Upper lobe of left lung (tissue), 6 donors: ENCODE measurements around the gene RAF1. TPM values are rescaled to one million over a fixed set of nuclear protein-coding genes. Genes with fewer than 3 reads are reported as not detected.

Experiments used
- ATAC-seq, 2 donors: fragments of 200-7000 bp; cut with Tn5 transposase; one replicate each; pipeline ENCODE4 v1.9.1; 2022; ENCODE audit warnings: mild to moderate bottlenecking in 2 of 2, moderate library complexity in 2 of 2; ENCODE audit not compliant: low FRiP score in 2 of 2
- DNase-seq, 2 donors: peaks; one replicate each; pipeline ENCODE4 v3.0.0-alpha.2; 2019 to 2020
- H3K27ac ChIP-seq, 4 donors: fragments of 200-600 bp; sonication (generic); one replicate each; pipeline ENCODE4 v1.5.1; 2016 to 2019
- H3K27me3 ChIP-seq, 4 donors: fragments of 200-600 bp; sonication (generic); one replicate each; pipeline ENCODE4 v1.5.1; 2017 to 2019
- H3K36me3 ChIP-seq, 4 donors: fragments of 200-600 bp; sonication (generic); one replicate each; pipeline ENCODE4 v1.5.1; 2016 to 2019
- H3K4me1 ChIP-seq, 4 donors: fragments of 200-600 bp; sonication (generic); one replicate each; pipeline ENCODE4 v1.5.1; 2018 to 2019
- H3K4me3 ChIP-seq, 4 donors: fragments of 200-600 bp; sonication (generic); one replicate each; pipeline ENCODE4 v1.5.1; 2017 to 2019; ENCODE audit warnings: mild to moderate bottlenecking in 2 of 4, moderate library complexity in 1 of 4
- H3K9me3 ChIP-seq, 4 donors: fragments of 200-600 bp; sonication (generic); one replicate each; pipeline ENCODE4 v1.5.1; 2018 to 2019
- CTCF ChIP-seq, 6 experiments: fragments of 450-650 bp in 4 of 6; fragments of 200-600 bp in 2 of 6; sonication (generic) in 2 of 6; IDR thresholded peaks; one replicate each; pipeline ENCODE4 v1.5.1; 2016 to 2019; ENCODE audit warnings: antibody characterized with exemption in 6 of 6
- EP300 ChIP-seq, 4 donors: sonication (generic); formaldehyde crosslinking; IDR thresholded peaks; one replicate each; pipeline ENCODE4 v1.5.1; 2017; ENCODE audit warnings: antibody characterized with exemption in 4 of 4, control low read depth in 2 of 4
- POLR2A ChIP-seq, 4 donors: fragments of 450-650 bp; IDR thresholded peaks; one replicate each; pipeline ENCODE4 v1.5.1; 2016 to 2017; ENCODE audit warnings: antibody characterized with exemption in 4 of 4, mild to moderate bottlenecking in 2 of 4
- POLR2AphosphoS5 ChIP-seq, 2 donors: sonication (generic); formaldehyde crosslinking; IDR thresholded peaks; one replicate each; pipeline ENCODE4 v1.5.1; 2017; ENCODE audit warnings: antibody characterized with exemption in 2 of 2
- WGBS, 2 donors: methylation state at CpG; one replicate each; pipeline ENCODE4 v1.1.5; 2017 to 2018; 5-methylcytosine and 5-hydroxymethylcytosine counted together
- total RNA-seq, 6 donors: library from RNA; depleted of rRNA in 4 of 6; stranded (reverse); fragments of >200 nt in 4 of 6; gene quantifications; one replicate each; pipeline versions ENCODE4 v1.1.0 to v1.2.1, GENCODE V29; 2016 to 2021
- donor health status: DM: no; HTN: no; CAD: no; lungs with moderate emphysema.
- donor health status: DM: no; HTN: yes; CAD: no; lungs with severe emphysema.

Gene RAF1
- total RNA-seq, 6 donors from 2014 or later: 78.7 to 195 (median 110) TPM

- no peaks in the 10 kb centered on the region for H3K27me3 ChIP-seq
- ATAC-seq (no peak), DNase-seq (no peak)
- WGBS, 2 donors: 69 to 79% methylated on average over 2 of the region's 2 CpGs
- no peaks in the 10 kb centered on the region for H3K4me1 ChIP-seq
- H3K9me3 ChIP-seq: no peaks in the 10 kb centered on the region
- H3K36me3 ChIP-seq: no peaks in the 10 kb centered on the region
- TF ChIP-seq EP300 (IDR thresholded peaks at IDR 0.05): no peak
- H3K27ac ChIP-seq: no peak overlapping the region
- no peak overlapping the region for H3K4me3 ChIP-seq
Observed at GRCh38 chr3:12695916-12696315, 32.0 kb upstream of the RAF1 start.

GRCh38 chr3:12695112-12695511 lies 31.2 kb upstream of the RAF1 start:
- no peak for TF ChIP-seq POLR2A (IDR thresholded peaks at IDR 0.05)
- no peak for TF ChIP-seq EP300 (IDR thresholded peaks at IDR 0.05)
- TF ChIP-seq CTCF (IDR thresholded peaks at IDR 0.05): no peak
- no peak for TF ChIP-seq POLR2AphosphoS5 (IDR thresholded peaks at IDR 0.05)
- WGBS, 2 donors: 86 to 100% methylated on average over 3 of the region's 3 CpGs
- Histone ChIP-seq H3K4me3 (no peak overlapping the region), H3K27ac (no peak overlapping the region), H3K9me3 (no peaks in the 10 kb centered on the region), H3K36me3 (no peaks in the 10 kb centered on the region), H3K4me1 (no peaks in the 10 kb centered on the region), H3K27me3 (no peaks in the 10 kb centered on the region)
- no peak for DNase-seq
- no peak for ATAC-seq

- H3K4me3 ChIP-seq: no peak overlapping the region
- H3K9me3 ChIP-seq: no peaks in the 10 kb centered on the region
- ATAC-seq (no peak), DNase-seq (no peak)
- 85 to 93% methylated on average over 6 to 8 of the region's 8 CpGs for WGBS, 2 donors
- TF ChIP-seq EP300 (IDR thresholded peaks at IDR 0.05): no peak
- TF ChIP-seq CTCF (IDR thresholded peaks at IDR 0.05): no peak
- no peak for TF ChIP-seq POLR2A (IDR thresholded peaks at IDR 0.05)
- no peak for TF ChIP-seq POLR2AphosphoS5 (IDR thresholded peaks at IDR 0.05)
- no peak overlapping the region for H3K27ac ChIP-seq
- no peaks in the 10 kb centered on the region for H3K4me1 ChIP-seq
- H3K36me3 ChIP-seq: no peaks in the 10 kb centered on the region
- no peaks in the 10 kb centered on the region for H3K27me3 ChIP-seq
Observed at GRCh38 chr3:12692444-12692843, 28.5 kb upstream of the RAF1 start.

GRCh38 chr3:12689997-12690711 lies 26.2 kb upstream of the RAF1 start:
- Histone ChIP-seq H3K27me3 (no peaks in the 10 kb centered on the region), H3K36me3 (no peaks in the 10 kb centered on the region), H3K9me3 (no peaks in the 10 kb centered on the region), H3K27ac (no peak overlapping the region), H3K4me1 (no peaks in the 10 kb centered on the region), H3K4me3 (no peak overlapping the region)
- 76 to 94% methylated on average over 10 of the region's 11 CpGs for WGBS, 2 donors
- no peak for TF ChIP-seq POLR2A (IDR thresholded peaks at IDR 0.05)
- no peak for TF ChIP-seq CTCF (IDR thresholded peaks at IDR 0.05)
- TF ChIP-seq EP300 (IDR thresholded peaks at IDR 0.05): no peak
- TF ChIP-seq POLR2AphosphoS5 (IDR thresholded peaks at IDR 0.05): no peak
- ATAC-seq (no peak), DNase-seq (no peak)

GRCh38 chr3:12687948-12688347 lies 24.0 kb upstream of the RAF1 start:
- Histone ChIP-seq H3K27me3 (no peaks in the 10 kb centered on the region), H3K9me3 (no peaks in the 10 kb centered on the region), H3K27ac (no peak overlapping the region), H3K4me1 (no peaks in the 10 kb centered on the region), H3K4me3 (no peak overlapping the region), H3K36me3 (no peaks in the 10 kb centered on the region)
- WGBS, 2 donors: 84 to 89% methylated on average over 4 of the region's 4 CpGs
- ATAC-seq (no peak), DNase-seq (no peak)
- no peak for TF ChIP-seq POLR2AphosphoS5 (IDR thresholded peaks at IDR 0.05)
- no peak for TF ChIP-seq CTCF (IDR thresholded peaks at IDR 0.05)
- no peak for TF ChIP-seq EP300 (IDR thresholded peaks at IDR 0.05)
- TF ChIP-seq POLR2A (IDR thresholded peaks at IDR 0.05): no peak
